GM23248 (cell line): ENCODE results near the gene PTGES2.

ENCODE experiments used
- EZH2 ChIP-seq: fragments of 200-600 bp; sonication (generic); IDR thresholded peaks from 2 replicates; pipeline ENCODE4 v1.6.1; 2018; ENCODE audit warnings: antibody characterized with exemption, mild to moderate bottlenecking; ENCODE audit not compliant: insufficient read depth, poor library complexity, severe bottlenecking
- EZH2phosphoT487 ChIP-seq: fragments of 200-600 bp; sonication (generic); IDR thresholded peaks from 2 replicates; pipeline ENCODE4 v1.6.1; 2018; ENCODE audit warnings: antibody characterized with exemption, moderate library complexity, mild to moderate bottlenecking, low read depth; ENCODE audit not compliant: insufficient read depth

- TF ChIP-seq EZH2phosphoT487: no peak
- TF ChIP-seq EZH2: no peak
Measured at GRCh38 chr9:128151309-128152132, 24.0 kb upstream of the PTGES2 start.
